WTC11 (cell line): ENCODE results near the gene LRIG1. TPM values are rescaled to one million over a fixed set of nuclear protein-coding genes. Genes with fewer than 3 reads are reported as not detected.
A peak's percentile ranks its signal among the peaks of the same experiment; 100 is the strongest.

Experiments
- ATAC-seq: fragments of 200-7000 bp; cut with Tn5 transposase; 2 replicates; pipeline ENCODE4 v1.10.0; 2021; ENCODE audit warnings: mild to moderate bottlenecking, moderate library complexity
- CTCF ChIA-PET: fragments of 300-600 bp; sonication (Branson Sonifier 250); formaldehyde crosslinking; loops from one replicate; lab custom pipeline; 2021; ENCODE audit warnings: antibody characterized with exemption; lab: Charles Lee
- POLR2A ChIA-PET: fragments of 350-600 bp; sonication (Branson Sonifier 250); formaldehyde crosslinking; loops from one replicate; lab custom pipeline; 2021; ENCODE audit warnings: antibody characterized with exemption; lab: Charles Lee
- DNase-seq: peaks from one replicate; pipeline ENCODE4 v3.0.0; 2021; ENCODE audit warnings: low spot score
- H3K27ac Mint-ChIP-seq: 2 replicates; pipeline ENCODE4 v1.8.0; 2021; ENCODE audit warnings: mixed read lengths
- H3K27me3 Mint-ChIP-seq: 2 replicates; pipeline ENCODE4 v1.8.0; 2021; ENCODE audit warnings: low read depth, mild to moderate bottlenecking, moderate library complexity, mixed read lengths
- H3K36me3 Mint-ChIP-seq: 2 replicates; pipeline ENCODE4 v1.8.0; 2021; ENCODE audit warnings: mixed read lengths
- H3K4me1 Mint-ChIP-seq: 2 replicates; pipeline ENCODE4 v1.8.0; 2022; ENCODE audit warnings: mixed read lengths
- H3K4me3 Mint-ChIP-seq: 2 replicates; pipeline ENCODE4 v1.8.0; 2021; ENCODE audit warnings: mild to moderate bottlenecking, moderate library complexity, mixed read lengths
- H3K9me3 Mint-ChIP-seq: 2 replicates; pipeline ENCODE4 v1.8.0; 2021; ENCODE audit warnings: mixed read lengths
- ATF1 ChIP-seq: sonication (generic); formaldehyde crosslinking; IDR thresholded peaks from 2 replicates; pipeline ENCODE4 v1.8.1; 2023; ENCODE audit warnings: mild to moderate bottlenecking, moderate library complexity, missing genetic modification reagents
- CREB1 ChIP-seq: sonication (generic); formaldehyde crosslinking; IDR thresholded peaks from 2 replicates; pipeline ENCODE4 v1.8.0; 2023; ENCODE audit warnings: mild to moderate bottlenecking, missing genetic modification reagents
- EMX1 ChIP-seq: fragments of 250-450 bp; sonication (Bioruptor Pico); IDR thresholded peaks from 2 replicates; pipeline ENCODE4 v1.8.0; 2021; ENCODE audit warnings: mild to moderate bottlenecking
- MYBL2 ChIP-seq: sonication (generic); formaldehyde crosslinking; IDR thresholded peaks from 2 replicates; pipeline ENCODE4 v1.8.1; 2023; ENCODE audit warnings: mild to moderate bottlenecking, moderate library complexity, missing genetic modification reagents
- NR1H2 ChIP-seq: sonication (generic); formaldehyde crosslinking; IDR thresholded peaks from 2 replicates; pipeline ENCODE4 v1.9.0; 2021; ENCODE audit warnings: mild to moderate bottlenecking, moderate library complexity, missing genetic modification reagents
- OVOL2 ChIP-seq: fragments of 250-450 bp; sonication (Bioruptor Pico); IDR thresholded peaks from 2 replicates; pipeline ENCODE4 v1.9.0; 2021; ENCODE audit warnings: mild to moderate bottlenecking, borderline replicate concordance
- PREB ChIP-seq: sonication (generic); formaldehyde crosslinking; IDR thresholded peaks from 2 replicates; pipeline ENCODE4 v1.8.1; 2022; ENCODE audit warnings: mild to moderate bottlenecking, missing genetic modification reagents, moderate library complexity, borderline replicate concordance
- TEAD1 ChIP-seq: sonication (generic); formaldehyde crosslinking; IDR thresholded peaks from 2 replicates; pipeline ENCODE4 v1.8.0; 2022; ENCODE audit warnings: mild to moderate bottlenecking, missing genetic modification reagents
- USF2 ChIP-seq: sonication (generic); formaldehyde crosslinking; IDR thresholded peaks from 2 replicates; pipeline ENCODE4 v1.8.1; 2023; ENCODE audit warnings: mild to moderate bottlenecking, missing genetic modification reagents, moderate library complexity
- ZNF396 ChIP-seq: fragments of 250-450 bp; sonication (Bioruptor Pico); IDR thresholded peaks from 2 replicates; pipeline ENCODE4 v1.8.0; 2021; ENCODE audit warnings: mild to moderate bottlenecking, moderate library complexity, borderline replicate concordance
- total RNA-seq: library from RNA; stranded (reverse); gene quantifications from 3 replicates; pipeline ENCODE4 v1.2.3, GENCODE V29; 2021
- TF ChIP-seq, protein P1 (sequence below): sonication (generic); formaldehyde crosslinking; IDR thresholded peaks from 2 replicates; pipeline ENCODE4 v1.8.0; 2022; ENCODE audit warnings: missing genetic modification reagents
- TF ChIP-seq, protein P2 (sequence below): fragments of 250-450 bp; sonication (Bioruptor Pico); IDR thresholded peaks from 2 replicates; pipeline ENCODE4 v1.9.0; 2021; ENCODE audit warnings: mild to moderate bottlenecking, borderline replicate concordance
- TF ChIP-seq, protein P3 (sequence below): sonication (generic); formaldehyde crosslinking; IDR thresholded peaks from 2 replicates; pipeline ENCODE4 v1.8.1; 2023; ENCODE audit warnings: mild to moderate bottlenecking, missing genetic modification reagents, moderate library complexity
- TF ChIP-seq, protein P4 (sequence below): fragments of 250-450 bp; sonication (Bioruptor Pico); conservative IDR thresholded peaks from 2 replicates; pipeline ENCODE4 v1.9.0; 2021; ENCODE audit warnings: mild to moderate bottlenecking

The LRIG1 gene
- total RNA-seq, 1 experiment from 2014 or later = 105 TPM

- Mint-ChIP-seq H3K4me3 (peak overlapping the region; percentile 49), H3K27me3 (peaks cover 27% of the 10 kb centered on the region), H3K36me3 (peaks cover 3% of the 10 kb centered on the region), H3K27ac (peak overlapping the region; percentile 75)
- no peak for TF ChIP-seq ATF1 (CRISPR knock-in tag)
- TF ChIP-seq, protein P1, sequence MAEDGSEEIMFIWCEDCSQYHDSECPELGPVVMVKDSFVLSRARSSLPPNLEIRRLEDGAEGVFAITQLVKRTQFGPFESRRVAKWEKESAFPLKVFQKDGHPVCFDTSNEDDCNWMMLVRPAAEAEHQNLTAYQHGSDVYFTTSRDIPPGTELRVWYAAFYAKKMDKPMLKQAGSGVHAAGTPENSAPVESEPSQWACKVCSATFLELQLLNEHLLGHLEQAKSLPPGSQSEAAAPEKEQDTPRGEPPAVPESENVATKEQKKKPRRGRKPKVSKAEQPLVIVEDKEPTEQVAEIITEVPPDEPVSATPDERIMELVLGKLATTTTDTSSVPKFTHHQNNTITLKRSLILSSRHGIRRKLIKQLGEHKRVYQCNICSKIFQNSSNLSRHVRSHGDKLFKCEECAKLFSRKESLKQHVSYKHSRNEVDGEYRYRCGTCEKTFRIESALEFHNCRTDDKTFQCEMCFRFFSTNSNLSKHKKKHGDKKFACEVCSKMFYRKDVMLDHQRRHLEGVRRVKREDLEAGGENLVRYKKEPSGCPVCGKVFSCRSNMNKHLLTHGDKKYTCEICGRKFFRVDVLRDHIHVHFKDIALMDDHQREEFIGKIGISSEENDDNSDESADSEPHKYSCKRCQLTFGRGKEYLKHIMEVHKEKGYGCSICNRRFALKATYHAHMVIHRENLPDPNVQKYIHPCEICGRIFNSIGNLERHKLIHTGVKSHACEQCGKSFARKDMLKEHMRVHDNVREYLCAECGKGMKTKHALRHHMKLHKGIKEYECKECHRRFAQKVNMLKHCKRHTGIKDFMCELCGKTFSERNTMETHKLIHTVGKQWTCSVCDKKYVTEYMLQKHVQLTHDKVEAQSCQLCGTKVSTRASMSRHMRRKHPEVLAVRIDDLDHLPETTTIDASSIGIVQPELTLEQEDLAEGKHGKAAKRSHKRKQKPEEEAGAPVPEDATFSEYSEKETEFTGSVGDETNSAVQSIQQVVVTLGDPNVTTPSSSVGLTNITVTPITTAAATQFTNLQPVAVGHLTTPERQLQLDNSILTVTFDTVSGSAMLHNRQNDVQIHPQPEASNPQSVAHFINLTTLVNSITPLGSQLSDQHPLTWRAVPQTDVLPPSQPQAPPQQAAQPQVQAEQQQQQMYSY (CRISPR knock-in tag) = no peak
- TF ChIP-seq, all 79 proteins: peak for 0
- ChIA-PET CTCF (interaction anchor here (1.2 to 1.5 kb wide), 2 partner anchors 42 to 272 kb away, joined by 4 to 15 read pairs; no protein-coding TSS in a partner anchor), POLR2A (no interaction called here)
- Mint-ChIP-seq H3K9me3 (no peaks in the 10 kb centered on the region; the same call in 1 of the 2 replicates), H3K4me1 (peaks cover 55% of the 10 kb centered on the region)
- DNase-seq (no peak), ATAC-seq (no peak)
Measured at GRCh38 chr3:66531256-66531655, 30.4 kb upstream of the LRIG1 start.

DNA sequence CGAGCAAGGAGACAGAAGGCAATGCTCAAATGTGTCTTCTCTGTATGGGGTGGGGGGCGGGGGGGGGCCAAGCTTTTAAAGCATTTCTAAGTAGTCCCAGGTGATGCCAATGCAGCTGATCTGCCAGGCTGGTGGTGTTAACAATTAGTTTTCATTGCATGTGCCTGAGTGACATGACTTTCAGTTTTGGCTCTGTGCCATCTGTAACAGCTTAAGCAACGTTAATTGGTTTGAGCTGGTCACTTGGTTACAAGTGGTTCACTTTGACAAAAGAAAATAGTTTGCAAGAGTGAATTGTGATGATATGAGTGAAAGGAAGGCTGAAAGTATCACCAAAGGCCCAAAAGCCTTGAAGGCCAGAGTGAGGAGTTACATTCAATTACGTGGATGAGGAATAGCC is 26.4 kb upstream of the LRIG1 start:
- TF ChIP-seq, protein P2, sequence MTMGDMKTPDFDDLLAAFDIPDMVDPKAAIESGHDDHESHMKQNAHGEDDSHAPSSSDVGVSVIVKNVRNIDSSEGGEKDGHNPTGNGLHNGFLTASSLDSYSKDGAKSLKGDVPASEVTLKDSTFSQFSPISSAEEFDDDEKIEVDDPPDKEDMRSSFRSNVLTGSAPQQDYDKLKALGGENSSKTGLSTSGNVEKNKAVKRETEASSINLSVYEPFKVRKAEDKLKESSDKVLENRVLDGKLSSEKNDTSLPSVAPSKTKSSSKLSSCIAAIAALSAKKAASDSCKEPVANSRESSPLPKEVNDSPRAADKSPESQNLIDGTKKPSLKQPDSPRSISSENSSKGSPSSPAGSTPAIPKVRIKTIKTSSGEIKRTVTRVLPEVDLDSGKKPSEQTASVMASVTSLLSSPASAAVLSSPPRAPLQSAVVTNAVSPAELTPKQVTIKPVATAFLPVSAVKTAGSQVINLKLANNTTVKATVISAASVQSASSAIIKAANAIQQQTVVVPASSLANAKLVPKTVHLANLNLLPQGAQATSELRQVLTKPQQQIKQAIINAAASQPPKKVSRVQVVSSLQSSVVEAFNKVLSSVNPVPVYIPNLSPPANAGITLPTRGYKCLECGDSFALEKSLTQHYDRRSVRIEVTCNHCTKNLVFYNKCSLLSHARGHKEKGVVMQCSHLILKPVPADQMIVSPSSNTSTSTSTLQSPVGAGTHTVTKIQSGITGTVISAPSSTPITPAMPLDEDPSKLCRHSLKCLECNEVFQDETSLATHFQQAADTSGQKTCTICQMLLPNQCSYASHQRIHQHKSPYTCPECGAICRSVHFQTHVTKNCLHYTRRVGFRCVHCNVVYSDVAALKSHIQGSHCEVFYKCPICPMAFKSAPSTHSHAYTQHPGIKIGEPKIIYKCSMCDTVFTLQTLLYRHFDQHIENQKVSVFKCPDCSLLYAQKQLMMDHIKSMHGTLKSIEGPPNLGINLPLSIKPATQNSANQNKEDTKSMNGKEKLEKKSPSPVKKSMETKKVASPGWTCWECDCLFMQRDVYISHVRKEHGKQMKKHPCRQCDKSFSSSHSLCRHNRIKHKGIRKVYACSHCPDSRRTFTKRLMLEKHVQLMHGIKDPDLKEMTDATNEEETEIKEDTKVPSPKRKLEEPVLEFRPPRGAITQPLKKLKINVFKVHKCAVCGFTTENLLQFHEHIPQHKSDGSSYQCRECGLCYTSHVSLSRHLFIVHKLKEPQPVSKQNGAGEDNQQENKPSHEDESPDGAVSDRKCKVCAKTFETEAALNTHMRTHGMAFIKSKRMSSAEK = no peak
- no peak for TF ChIP-seq CREB1 (CRISPR knock-in tag)
- TF ChIP-seq NR1H2 = no peak
- TF ChIP-seq ZNF396 (CRISPR knock-in tag) = no peak
- TF ChIP-seq, protein P1 (CRISPR knock-in tag) = no peak
- TF ChIP-seq EMX1 (CRISPR knock-in tag) = no peak
- TF ChIP-seq TEAD1 (CRISPR knock-in tag) = no peak
- TF ChIP-seq, protein P3, sequence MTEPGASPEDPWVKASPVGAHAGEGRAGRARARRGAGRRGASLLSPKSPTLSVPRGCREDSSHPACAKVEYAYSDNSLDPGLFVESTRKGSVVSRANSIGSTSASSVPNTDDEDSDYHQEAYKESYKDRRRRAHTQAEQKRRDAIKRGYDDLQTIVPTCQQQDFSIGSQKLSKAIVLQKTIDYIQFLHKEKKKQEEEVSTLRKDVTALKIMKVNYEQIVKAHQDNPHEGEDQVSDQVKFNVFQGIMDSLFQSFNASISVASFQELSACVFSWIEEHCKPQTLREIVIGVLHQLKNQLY (CRISPR knock-in tag) = no peak
- no peak for TF ChIP-seq OVOL2
- TF ChIP-seq USF2 (CRISPR knock-in tag) = no peak
- TF ChIP-seq PREB (CRISPR knock-in tag) = no peak
- no peak for TF ChIP-seq MYBL2 (CRISPR knock-in tag)
- TF ChIP-seq, protein P4, sequence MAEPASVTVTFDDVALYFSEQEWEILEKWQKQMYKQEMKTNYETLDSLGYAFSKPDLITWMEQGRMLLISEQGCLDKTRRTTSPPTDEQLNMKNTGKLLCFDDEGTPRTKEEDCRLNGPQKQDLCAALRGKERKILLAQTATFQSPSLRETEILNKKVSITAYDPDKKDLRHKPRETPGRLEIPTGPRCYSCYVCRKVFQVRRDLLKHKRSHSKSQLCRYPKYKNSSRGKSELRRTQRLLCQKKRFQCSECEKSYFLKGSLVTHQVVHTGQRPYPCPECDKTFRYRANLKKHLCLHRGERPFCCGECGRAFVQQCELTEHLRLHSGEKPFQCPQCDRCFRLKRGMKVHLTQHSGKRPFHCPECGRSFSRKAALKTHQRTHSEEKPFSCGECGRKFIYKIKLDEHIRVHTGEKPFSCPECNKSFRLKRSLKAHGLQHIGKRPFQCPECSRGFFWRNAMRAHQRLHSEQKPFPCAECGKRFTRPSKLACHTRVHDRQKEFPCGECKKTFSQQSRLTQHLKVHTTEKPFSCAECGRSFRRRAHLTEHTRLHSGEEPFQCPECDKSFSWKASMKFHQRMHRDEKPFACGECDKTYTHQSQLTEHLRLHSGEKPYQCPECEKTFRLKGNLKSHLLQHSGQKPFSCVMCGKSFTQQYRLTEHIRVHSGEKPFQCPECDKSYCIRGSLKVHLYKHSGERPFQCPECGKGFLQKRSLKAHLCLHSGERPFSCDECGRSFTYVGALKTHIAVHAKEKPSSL (CRISPR knock-in tag) = no peak
- no peak for ATAC-seq
- Mint-ChIP-seq H3K4me3 (no peak overlapping the region), H3K9me3 (no peaks in the 10 kb centered on the region; the same call in 1 of the 2 replicates), H3K27ac (no peak overlapping the region), H3K27me3 (peaks cover 16% of the 10 kb centered on the region), H3K36me3 (peaks cover 3% of the 10 kb centered on the region), H3K4me1 (peaks cover 42% of the 10 kb centered on the region)
- DNase-seq = no peak
- CTCF ChIA-PET = no interaction called here
- POLR2A ChIA-PET = no interaction called here
